Upper lobe of left lung (tissue), 6 donors: Measurements from ENCODE around the gene FBXO45. TPM values are rescaled to one million over a fixed set of nuclear protein-coding genes. Genes with fewer than 3 reads are reported as not detected.
"Not testable (repeated sequence)": the region's sequence is repeated elsewhere in the genome, so short reads cannot be mapped to it uniquely, and the experiment has no call there.

ENCODE experiments used
- ATAC-seq, 2 donors: fragments of 200-7000 bp; cut with Tn5 transposase; one replicate each; pipeline ENCODE4 v1.9.1; 2022; ENCODE audit warnings: mild to moderate bottlenecking in 2 of 2, moderate library complexity in 2 of 2; ENCODE audit not compliant: low FRiP score in 2 of 2
- DNase-seq, 2 donors: peaks; one replicate each; pipeline ENCODE4 v3.0.0-alpha.2; 2019 to 2020
- H3K27ac ChIP-seq, 4 donors: fragments of 200-600 bp; sonication (generic); one replicate each; pipeline ENCODE4 v1.5.1; 2016 to 2019
- H3K27me3 ChIP-seq, 4 donors: fragments of 200-600 bp; sonication (generic); one replicate each; pipeline ENCODE4 v1.5.1; 2017 to 2019
- H3K36me3 ChIP-seq, 4 donors: fragments of 200-600 bp; sonication (generic); one replicate each; pipeline ENCODE4 v1.5.1; 2016 to 2019
- H3K4me1 ChIP-seq, 4 donors: fragments of 200-600 bp; sonication (generic); one replicate each; pipeline ENCODE4 v1.5.1; 2018 to 2019
- H3K4me3 ChIP-seq, 4 donors: fragments of 200-600 bp; sonication (generic); one replicate each; pipeline ENCODE4 v1.5.1; 2017 to 2019; ENCODE audit warnings: mild to moderate bottlenecking in 2 of 4, moderate library complexity in 1 of 4
- H3K9me3 ChIP-seq, 4 donors: fragments of 200-600 bp; sonication (generic); one replicate each; pipeline ENCODE4 v1.5.1; 2018 to 2019
- CTCF ChIP-seq, 6 experiments: fragments of 450-650 bp in 4 of 6; fragments of 200-600 bp in 2 of 6; sonication (generic) in 2 of 6; IDR thresholded peaks; one replicate each; pipeline ENCODE4 v1.5.1; 2016 to 2019; ENCODE audit warnings: antibody characterized with exemption in 6 of 6
- EP300 ChIP-seq, 4 donors: sonication (generic); formaldehyde crosslinking; IDR thresholded peaks; one replicate each; pipeline ENCODE4 v1.5.1; 2017; ENCODE audit warnings: antibody characterized with exemption in 4 of 4, control low read depth in 2 of 4
- POLR2A ChIP-seq, 4 donors: fragments of 450-650 bp; IDR thresholded peaks; one replicate each; pipeline ENCODE4 v1.5.1; 2016 to 2017; ENCODE audit warnings: antibody characterized with exemption in 4 of 4, mild to moderate bottlenecking in 2 of 4
- POLR2AphosphoS5 ChIP-seq, 2 donors: sonication (generic); formaldehyde crosslinking; IDR thresholded peaks; one replicate each; pipeline ENCODE4 v1.5.1; 2017; ENCODE audit warnings: antibody characterized with exemption in 2 of 2
- WGBS, 2 donors: methylation state at CpG; one replicate each; pipeline ENCODE4 v1.1.5; 2017 to 2018; 5-methylcytosine and 5-hydroxymethylcytosine counted together
- total RNA-seq, 6 donors: library from RNA; depleted of rRNA in 4 of 6; stranded (reverse); fragments of >200 nt in 4 of 6; gene quantifications; one replicate each; pipeline versions ENCODE4 v1.1.0 to v1.2.1, GENCODE V29; 2016 to 2021
- donor health status: DM: no; HTN: no; CAD: no; lungs with moderate emphysema.
- donor health status: DM: no; HTN: yes; CAD: no; lungs with severe emphysema.

Gene FBXO45
- total RNA-seq, 6 donors from 2014 or later = 2.2 to 9.6 (median 6.4) TPM

- peaks cover 0 to 23% (median 8%) of the 10 kb centered on the region in 4 donors for H3K36me3 ChIP-seq
- 88 to 89% methylated on average over 3 of the region's 3 CpGs for WGBS, 2 donors
- ATAC-seq (no peak), DNase-seq (no peak)
- TF ChIP-seq POLR2A (IDR thresholded peaks at IDR 0.05) (no peak), CTCF (IDR thresholded peaks at IDR 0.05) (no peak), EP300 (IDR thresholded peaks at IDR 0.05) (no peak), POLR2AphosphoS5 (IDR thresholded peaks at IDR 0.05) (no peak)
- H3K4me3 ChIP-seq = no peak overlapping the region
- no peaks in the 10 kb centered on the region for H3K4me1 ChIP-seq
- H3K27ac ChIP-seq = no peak overlapping the region
- H3K27me3 ChIP-seq = no peaks in the 10 kb centered on the region
- H3K9me3 ChIP-seq = no peaks in the 10 kb centered on the region
Measured at GRCh38 chr3:196585044-196585757, 16.7 kb downstream of the FBXO45 start.

GRCh38 chr3:196590279-196590678, 21.8 kb downstream of the FBXO45 start:
- H3K27me3 ChIP-seq = no peaks in the 10 kb centered on the region
- TF ChIP-seq POLR2A (IDR thresholded peaks at IDR 0.05) = no peak
- TF ChIP-seq CTCF (IDR thresholded peaks at IDR 0.05) = no peak
- TF ChIP-seq POLR2AphosphoS5 (IDR thresholded peaks at IDR 0.05) = no peak
- TF ChIP-seq EP300 (IDR thresholded peaks at IDR 0.05) = no peak

GRCh38 chr3:196596355-196596754, 27.9 kb downstream of the FBXO45 start:
- Histone ChIP-seq H3K36me3 (no peaks in the 10 kb centered on the region), H3K9me3 (no peaks in the 10 kb centered on the region), H3K4me3 (no peak overlapping the region), H3K27me3 (no peaks in the 10 kb centered on the region), H3K4me1 (no peaks in the 10 kb centered on the region), H3K27ac (no peak overlapping the region)
- no peak for ATAC-seq
- DNase-seq = no peak
- WGBS, 2 donors = 59 to 66% methylated on average over 5 of the region's 5 CpGs
- no peak for TF ChIP-seq CTCF (IDR thresholded peaks at IDR 0.05)
- no peak for TF ChIP-seq POLR2AphosphoS5 (IDR thresholded peaks at IDR 0.05)
- TF ChIP-seq POLR2A (IDR thresholded peaks at IDR 0.05) = no peak
- TF ChIP-seq EP300 (IDR thresholded peaks at IDR 0.05) = no peak

More at GRCh38 chr3:196590279-196590678, 21.8 kb downstream of the FBXO45 start:
- DNase-seq = no peak
- WGBS, 2 donors = 79 to 82% methylated on average over 5 of the region's 5 CpGs
- Histone ChIP-seq H3K9me3 (no peaks in the 10 kb centered on the region), H3K27ac (no peak overlapping the region), H3K4me3 (no peak overlapping the region), H3K4me1 (no peaks in the 10 kb centered on the region), H3K36me3 (peaks cover 0 to 9% (median 0%) of the 10 kb centered on the region in 4 donors)
- no peak for ATAC-seq

GRCh38 chr3:196597971-196598733, 29.7 kb downstream of the FBXO45 start:
- H3K27me3 ChIP-seq, ATAC-seq, H3K9me3 ChIP-seq, H3K36me3 ChIP-seq, DNase-seq, H3K27ac ChIP-seq, H3K4me1 ChIP-seq: not testable (repeated sequence)
- WGBS, 2 donors = 56 to 70% methylated on average over 25 of the region's 25 CpGs
- H3K4me3 ChIP-seq = peak overlapping the region in 2 of 4 donors; percentile 12 to 18

GRCh38 chr3:196599734-196600128, 31.3 kb downstream of the FBXO45 start:
- Histone ChIP-seq H3K36me3 (no peaks in the 10 kb centered on the region), H3K4me1 (no peaks in the 10 kb centered on the region), H3K9me3 (no peaks in the 10 kb centered on the region), H3K27me3 (no peaks in the 10 kb centered on the region), H3K4me3 (no peak overlapping the region), H3K27ac (no peak overlapping the region)
- ATAC-seq (no peak), DNase-seq (no peak)
- 69 to 83% methylated on average over 5 of the region's 5 CpGs for WGBS, 2 donors
- TF ChIP-seq EP300 (IDR thresholded peaks at IDR 0.05) (no peak), CTCF (IDR thresholded peaks at IDR 0.05) (no peak), POLR2AphosphoS5 (IDR thresholded peaks at IDR 0.05) (no peak), POLR2A (IDR thresholded peaks at IDR 0.05) (no peak)
